GM12878 (cell line): ENCODE results near the gene IQGAP2. TPM values are rescaled to one million over a fixed set of nuclear protein-coding genes. Genes with fewer than 3 reads are reported as not detected.

ENCODE experiments used
- ATAC-seq: fragments of 200-7000 bp; cut with Tn5 transposase; 3 replicates; pipeline ENCODE4 v1.9.1; 2020; ENCODE audit warnings: mild to moderate bottlenecking, moderate library complexity
- BruUV-seq: library from RNA; stranded (reverse); fragments of 400-500 nt; replicated peaks from 2 replicates; lab custom pipeline; 2021; lab: Mats Ljungman, UMichigan
- CTCF ChIA-PET: fragments of 300-600 bp; sonication (Branson Sonifier 250); formaldehyde crosslinking; extraction: SDS; loops from one replicate; lab custom pipeline; 2021; ENCODE audit warnings: inconsistent platforms; lab: Yijun Ruan, JAX
- POLR2A ChIA-PET: fragments of 350-600 bp; formaldehyde crosslinking; extraction: SDS; loops from one replicate; lab custom pipeline; 2021; ENCODE audit warnings: inconsistent platforms; lab: Charles Lee
- RAD21 ChIA-PET: fragments of 300-600 bp; sonication (Branson Sonifier 250); formaldehyde crosslinking; loops from one replicate; lab custom pipeline; 2023; ENCODE audit warnings: antibody characterized with exemption; ENCODE audit not compliant: unreplicated experiment; lab: Charles Lee
- SMC1A ChIA-PET: fragments of 300-600 bp; sonication (Branson Sonifier 250); formaldehyde crosslinking; loops from one replicate; lab custom pipeline; 2023; ENCODE audit not compliant: unreplicated experiment, uncharacterized antibody; lab: Charles Lee
- DNase-seq: peaks from one replicate; pipeline ENCODE4 v3.0.0-alpha.2; 2011; ENCODE audit warnings: low read depth, low spot score
- FAIRE-seq: peaks from 3 replicates; lab custom pipeline; 2011; peaks lifted over from hg19 to GRCh38; lab: Jason Lieb, UNC
- H2AFZ ChIP-seq: 2 replicates; pipeline ENCODE4 v1.6.0; 2011; ENCODE audit warnings: low read depth, low read length, control low read depth; ENCODE audit not compliant: control insufficient read depth
- H3K27ac ChIP-seq: 2 replicates; pipeline ENCODE4 v1.5.1; 2011; ENCODE audit warnings: control low read depth; ENCODE audit not compliant: control insufficient read depth, insufficient read depth
- H3K27me3 ChIP-seq, 2 experiments: replicated peaks in 1 of 2; 2 replicates each; pipeline versions ENCODE4 v1.6.0 to v1.6.1; 2011; ENCODE audit warnings: low read length in 1 of 2; ENCODE audit not compliant: control insufficient read depth in 2 of 2, insufficient read depth in 2 of 2
- H3K36me3 ChIP-seq, 2 experiments: 2 replicates each; pipeline ENCODE4 v1.5.1; 2011; ENCODE audit warnings: low read length in 1 of 2; ENCODE audit not compliant: control insufficient read depth in 2 of 2, insufficient read depth in 2 of 2
- H3K4me1 ChIP-seq: 2 replicates; pipeline ENCODE4 v1.6.1; 2011; ENCODE audit warnings: mild to moderate bottlenecking, low read length, moderate library complexity, mixed read lengths; ENCODE audit not compliant: control insufficient read depth, insufficient read depth
- H3K4me2 ChIP-seq: 2 replicates; pipeline ENCODE4 v1.6.0; 2011; ENCODE audit warnings: control low read depth; ENCODE audit not compliant: control insufficient read depth, insufficient read depth
- H3K4me3 ChIP-seq: fragments of 200-600 bp; sonication (generic); 2 replicates; pipeline ENCODE4 v1.5.1; 2016
- H3K79me2 ChIP-seq: 2 replicates; pipeline ENCODE4 v1.6.0; 2011; ENCODE audit warnings: low read length; ENCODE audit not compliant: control insufficient read depth, insufficient read depth
- H3K9ac ChIP-seq: 2 replicates; pipeline ENCODE4 v1.8.0; 2011; ENCODE audit warnings: low read length, control low read depth, mixed read lengths; ENCODE audit not compliant: control insufficient read depth, insufficient read depth
- H3K9me3 ChIP-seq: replicated peaks from 3 replicates; pipeline ENCODE4 v1.5.1; 2011; ENCODE audit warnings: mild to moderate bottlenecking, low read length; ENCODE audit not compliant: control insufficient read depth, insufficient read depth
- H4K20me1 ChIP-seq: 2 replicates; pipeline ENCODE4 v1.6.0; 2011; ENCODE audit not compliant: control insufficient read depth, insufficient read depth
- ATF3 ChIP-seq: IDR thresholded peaks from 2 replicates; pipeline ENCODE4 v1.6.1; 2011; ENCODE audit warnings: low read depth, mild to moderate bottlenecking, low read length, moderate library complexity, borderline replicate concordance; ENCODE audit errors: extremely low read depth
- BMI1 ChIP-seq: fragments of 450-650 bp; IDR thresholded peaks from 2 replicates; pipeline ENCODE4 v1.6.1; 2016; ENCODE audit warnings: mild to moderate bottlenecking, moderate library complexity, borderline replicate concordance
- CREB1 ChIP-seq: IDR thresholded peaks from 2 replicates; pipeline ENCODE4 v1.6.1; 2012; ENCODE audit warnings: low read depth, mild to moderate bottlenecking, inconsistent platforms
- CREM ChIP-seq: IDR thresholded peaks from 2 replicates; pipeline ENCODE4 v1.6.1; 2014; ENCODE audit warnings: antibody characterized with exemption, low read depth
- FOXK2 ChIP-seq: fragments of 450-650 bp; IDR thresholded peaks from 2 replicates; pipeline ENCODE4 v1.6.1; 2017; ENCODE audit warnings: mild to moderate bottlenecking, moderate library complexity
- IKZF1 ChIP-seq: fragments of 450-650 bp; conservative IDR thresholded peaks from 2 replicates; pipeline ENCODE4 v1.6.1; 2017; ENCODE audit warnings: antibody characterized with exemption, mild to moderate bottlenecking
- MEF2A ChIP-seq: IDR thresholded peaks from 2 replicates; pipeline ENCODE4 v1.6.1; 2011; ENCODE audit warnings: low read depth, mild to moderate bottlenecking, low read length, moderate library complexity; ENCODE audit not compliant: insufficient read depth
- MXI1 ChIP-seq: fragments of 150-350 bp; IDR thresholded peaks from 2 replicates; pipeline ENCODE4 v1.6.1; 2011; ENCODE audit warnings: low read depth, mild to moderate bottlenecking, inconsistent platforms, low read length, improper control_type of control experiment
- MYB ChIP-seq: fragments of 150-350 bp; IDR thresholded peaks from 2 replicates; pipeline ENCODE4 v1.6.1; 2014; ENCODE audit warnings: mild to moderate bottlenecking, low read depth, low read length, borderline replicate concordance
- NFXL1 ChIP-seq: fragments of 450-650 bp; IDR thresholded peaks from 2 replicates; pipeline ENCODE4 v1.6.1; 2017; ENCODE audit warnings: antibody characterized with exemption, mild to moderate bottlenecking, borderline replicate concordance
- NR2C1 ChIP-seq: fragments of 450-650 bp; IDR thresholded peaks from 2 replicates; pipeline ENCODE4 v1.6.1; 2017; ENCODE audit warnings: antibody characterized with exemption, mild to moderate bottlenecking, moderate library complexity
- RFX5 ChIP-seq: IDR thresholded peaks from 2 replicates; pipeline ENCODE4 v1.6.1; 2011; ENCODE audit warnings: low read depth, low read length, improper control_type of control experiment
- SMC3 ChIP-seq: IDR thresholded peaks from 2 replicates; pipeline ENCODE4 v1.6.1; 2011; ENCODE audit warnings: low read length, improper control_type of control experiment, borderline replicate concordance
- SP1 ChIP-seq: IDR thresholded peaks from one replicate; pipeline ENCODE4 v1.6.1; 2011; ENCODE audit warnings: low read depth, low read length
- SUZ12 ChIP-seq: fragments of 200-600 bp; sonication (generic); IDR thresholded peaks from one replicate; pipeline ENCODE4 v1.6.1; 2018; ENCODE audit warnings: antibody characterized with exemption, mild to moderate bottlenecking; ENCODE audit not compliant: unreplicated experiment
- TCF3 ChIP-seq: IDR thresholded peaks from 2 replicates; pipeline ENCODE4 v1.6.1; 2012; ENCODE audit warnings: low read depth, mild to moderate bottlenecking, low read length, borderline replicate concordance; ENCODE audit not compliant: insufficient read depth
- WGBS: methylation state at CpG from one replicate; pipeline ENCODE4 v1.1.6; 2016; ENCODE audit warnings: low lambda C conversion rate; ENCODE audit not compliant: insufficient replicate concordance, insufficient coverage; ENCODE audit errors: missing lambda C conversion rate; 5-methylcytosine and 5-hydroxymethylcytosine counted together
- in situ Hi-C: fragments of 300-500 bp; cut with MboI; formaldehyde crosslinking; loops from 9 replicates; pipeline ENCODE4 v1.14.3; 2018; ENCODE audit warnings: mixed read lengths
- intact Hi-C: fragments of 100-400 bp; cut with micrococcal nuclease; formaldehyde crosslinking; loops from one replicate; pipeline ENCODE4 v1.14.2; 2022; ENCODE audit not compliant: unreplicated experiment
- polyA plus RNA-seq, 11 experiments: library from polyadenylated mRNA; depleted of rRNA in 4 of 11; unstranded in 6 of 11; stranded (reverse) in 5 of 11; fragments of >200 nt; fragmentation: Nextera tagmentation in 4 of 11; fragmentation: Illumina TruSeq in 1 of 11; extraction: Ambion mirVana in 4 of 11; extraction: Trizol in 1 of 11; gene quantifications; 1 replicate in 1 of 11; 2 replicates in 10 of 11; pipeline versions ENCODE4 v1.2.1 to v1.2.3, GENCODE V29; 2011 to 2016; ENCODE audit warnings: inconsistent platforms in 2 of 11, missing spikeins in 2 of 11, low read depth in 1 of 11
- total RNA-seq, 4 experiments: library from RNA; depleted of rRNA in 3 of 4; stranded (reverse); fragments of >200 nt in 3 of 4; fragmentation: Illumina TruSeq in 1 of 4; extraction: Trizol in 1 of 4; gene quantifications; 2 replicates each; pipeline versions ENCODE4 v1.2.1 to v1.2.3, GENCODE V29; 2013 to 2021
- TF ChIP-seq, protein P1 (sequence below): fragments of 150-350 bp; IDR thresholded peaks from 2 replicates; pipeline ENCODE4 v1.6.1; 2014; ENCODE audit warnings: mild to moderate bottlenecking, low read depth, low read length

IQGAP2 gene
- total and polyA plus RNA-seq, 10 of the 15 experiments (the other 5 are each of a cell fraction or from before 2014, with no cell fraction given), result 14.5 to 41.4 (median 21.8) TPM

DNA sequence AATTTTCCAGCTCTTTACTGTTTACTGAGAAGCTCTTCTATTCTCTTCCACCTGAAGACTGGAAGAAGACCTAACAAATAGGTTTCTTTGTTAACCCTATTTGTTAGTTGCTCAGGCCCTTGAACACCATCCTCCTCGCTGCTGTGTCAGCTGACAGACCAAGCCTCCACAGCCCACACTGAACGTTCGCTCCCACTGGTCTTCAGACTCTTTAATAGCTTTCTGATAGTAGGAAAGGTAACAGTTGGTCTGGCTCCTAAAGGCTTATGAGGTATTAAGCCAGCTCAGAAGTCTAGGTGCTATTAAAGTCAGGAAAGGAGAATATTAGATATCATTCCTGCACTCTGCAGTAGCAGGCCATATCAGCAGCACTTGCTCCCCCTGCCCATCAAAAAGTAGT lies 289.6 kb downstream of the IQGAP2 start (continued):
- TF ChIP-seq NFXL1 (no peak), MEF2A (no peak), BMI1 (no peak), TCF3 (no peak), ATF3 (no peak), CREB1 (no peak)

- H3K4me3 ChIP-seq, result no peak overlapping the region
- no peak overlapping the region for H2AFZ ChIP-seq
- H3K4me1 ChIP-seq, result peaks cover 10% of the 10 kb centered on the region
- ChIA-PET SMC1A (interaction anchor here (0.8 to 1.7 kb wide), 6 partner anchors 19 to 116 kb away, joined by 3 to 8 read pairs (median 3); no protein-coding TSS in a partner anchor), RAD21 (interaction anchor here (0.9 to 1.2 kb wide), 3 partner anchors 39 to 81 kb away, joined by 3 read pairs; no protein-coding TSS in a partner anchor), CTCF (no interaction called here), POLR2A (interaction anchor here (2.2 kb wide), 1 partner anchor 14 kb away, joined by 6 read pairs; no protein-coding TSS in a partner anchor)
- H3K36me3 ChIP-seq, result no peaks in the 10 kb centered on the region; a peak in 1 of 4 replicates
- no peaks in the 10 kb centered on the region for H3K79me2 ChIP-seq
- TF ChIP-seq, protein P1, sequence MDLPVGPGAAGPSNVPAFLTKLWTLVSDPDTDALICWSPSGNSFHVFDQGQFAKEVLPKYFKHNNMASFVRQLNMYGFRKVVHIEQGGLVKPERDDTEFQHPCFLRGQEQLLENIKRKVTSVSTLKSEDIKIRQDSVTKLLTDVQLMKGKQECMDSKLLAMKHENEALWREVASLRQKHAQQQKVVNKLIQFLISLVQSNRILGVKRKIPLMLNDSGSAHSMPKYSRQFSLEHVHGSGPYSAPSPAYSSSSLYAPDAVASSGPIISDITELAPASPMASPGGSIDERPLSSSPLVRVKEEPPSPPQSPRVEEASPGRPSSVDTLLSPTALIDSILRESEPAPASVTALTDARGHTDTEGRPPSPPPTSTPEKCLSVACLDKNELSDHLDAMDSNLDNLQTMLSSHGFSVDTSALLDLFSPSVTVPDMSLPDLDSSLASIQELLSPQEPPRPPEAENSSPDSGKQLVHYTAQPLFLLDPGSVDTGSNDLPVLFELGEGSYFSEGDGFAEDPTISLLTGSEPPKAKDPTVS, result no peak
- TF ChIP-seq SUZ12, result no peak
- TF ChIP-seq FOXK2, result no peak
- TF ChIP-seq NR2C1, result no peak
- no peak for TF ChIP-seq MYB
- no peak for TF ChIP-seq SP1
- TF ChIP-seq IKZF1, result no peak
- TF ChIP-seq SMC3, result no peak
- no peak for TF ChIP-seq RFX5
- no peak for TF ChIP-seq MXI1
- no peak for TF ChIP-seq CREM
- no TSS peak for BruUV-seq
- H3K4me2 ChIP-seq, result no peak overlapping the region
- no peaks in the 10 kb centered on the region for H3K27me3 ChIP-seq
- H4K20me1 ChIP-seq, result no peaks in the 10 kb centered on the region
- no peak overlapping the region for H3K9ac ChIP-seq
- in situ Hi-C loops (no loop called here), intact Hi-C loops (loop anchor here (1.0 kb wide), 1 partner anchor 15 kb away; no protein-coding TSS in a partner anchor)
- 100% methylated on average over 3 of the region's 3 CpGs for WGBS
- FAIRE-seq (no peak), DNase-seq (no peak), ATAC-seq (no peak)
- no peaks in the 10 kb centered on the region; the same call in 2 of the 3 replicates for H3K9me3 ChIP-seq
- no peak overlapping the region for H3K27ac ChIP-seq
Measured at GRCh38 chr5:76693141-76693540, 290.1 kb downstream of the IQGAP2 start.
